Brain microvascular endothelial cell (primary cell): ENCODE data around the gene MFAP4.

ENCODE experiments used
- DNase-seq: peaks from one replicate; pipeline ENCODE4 v3.0.0-alpha.2; 2020
- H3K27ac ChIP-seq: fragments of 250-450 bp; sonication (Bioruptor Pico); 2 replicates; pipeline ENCODE4 v1.5.1; 2020; ENCODE audit warnings: mild to moderate bottlenecking, moderate library complexity
- H3K27me3 ChIP-seq: fragments of 250-450 bp; sonication (Bioruptor Pico); replicated peaks from 2 replicates; pipeline ENCODE4 v1.5.1; 2020; ENCODE audit warnings: mild to moderate bottlenecking
- H3K36me3 ChIP-seq: fragments of 250-450 bp; sonication (Bioruptor Pico); replicated peaks from 2 replicates; pipeline ENCODE4 v1.5.1; 2020; ENCODE audit warnings: mild to moderate bottlenecking
- H3K4me3 ChIP-seq: 2 replicates; pipeline ENCODE4 v1.5.1; 2011; ENCODE audit warnings: low read depth, mild to moderate bottlenecking, control low read depth, low read length, moderate library complexity
- CTCF ChIP-seq: IDR thresholded peaks from 2 replicates; pipeline ENCODE4 v1.5.1; 2011; ENCODE audit warnings: low read depth, mild to moderate bottlenecking, moderate library complexity, low read length, control low read depth, inconsistent platforms; ENCODE audit errors: missing control alignments
- in situ Hi-C: cut with HindIII; loops from 2 replicates; pipeline ENCODE4 v1.10.0; 2017; ENCODE audit warnings: low sequenced_read_pairs, low pct_ligation_motif_present

MFAP4 gene

DNA sequence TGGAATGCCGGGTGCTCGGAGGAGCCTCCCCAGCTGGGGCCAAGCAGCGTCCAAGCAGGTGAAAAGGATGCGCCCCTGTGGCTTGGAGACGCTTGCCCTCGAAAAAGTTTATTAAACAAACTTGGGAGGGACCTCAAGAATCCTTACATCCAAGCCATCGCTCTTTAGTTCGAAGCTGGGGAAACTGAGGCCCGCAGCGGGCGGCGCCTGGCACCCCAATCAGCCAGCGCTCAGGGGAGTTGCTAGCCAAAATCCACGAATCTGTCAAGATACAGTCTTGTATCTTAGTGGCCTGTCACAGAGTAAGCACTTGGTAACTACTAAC, 23.9 kb downstream of the MFAP4 start:
- DNase-seq: no peak
- in situ Hi-C loops: loop anchor here (10.0 kb wide), 1 partner anchor 402 kb away; no protein-coding TSS in a partner anchor
- Histone ChIP-seq H3K27ac (no peak overlapping the region), H3K4me3 (peak overlapping the region; percentile 73), H3K27me3 (no peaks in the 10 kb centered on the region), H3K36me3 (no peaks in the 10 kb centered on the region)
- TF ChIP-seq CTCF: no peak

DNA sequence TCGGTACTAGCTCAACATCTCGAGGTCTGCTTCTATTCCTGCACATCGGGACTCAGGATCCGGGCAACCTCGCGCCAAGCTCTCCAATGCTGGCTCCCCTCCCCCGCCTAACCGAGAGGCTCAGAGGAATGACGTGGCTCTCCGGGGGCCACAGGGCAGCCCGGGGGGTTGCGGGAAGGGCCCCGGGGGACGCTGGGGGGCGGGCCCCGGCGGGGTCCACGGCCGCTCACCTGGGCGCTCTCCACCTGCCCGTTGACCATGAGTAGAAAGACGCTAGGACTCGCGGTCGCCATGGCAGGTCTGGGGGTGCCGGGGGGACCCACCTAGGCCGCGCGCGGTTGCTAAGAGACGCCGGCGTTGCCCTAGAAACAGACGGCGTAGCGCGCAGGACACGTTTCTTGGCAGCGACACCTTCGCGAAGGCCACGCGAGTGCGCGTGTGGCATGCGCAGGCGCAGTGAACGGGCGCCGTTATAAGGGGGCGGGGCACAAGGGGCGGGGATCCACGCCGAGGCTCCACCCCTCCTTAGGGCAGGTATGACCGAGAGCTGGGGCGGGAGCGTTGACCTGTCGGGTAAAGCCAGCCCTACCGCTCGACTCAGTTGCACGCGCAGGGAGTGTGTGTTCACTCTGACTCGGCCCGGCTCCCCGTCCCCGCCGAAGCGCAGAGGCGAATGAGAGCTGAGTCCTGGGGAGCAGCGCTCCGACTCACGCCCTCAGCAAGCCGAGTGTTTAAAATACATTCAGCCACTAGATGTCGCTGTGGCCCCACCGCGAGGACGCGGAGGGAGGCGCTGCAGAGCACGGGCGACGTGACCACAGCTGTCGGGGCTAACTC, 24.5 kb downstream of the MFAP4 start, which contains the start of gene B9D1:
TSS of gene B9D1 (minus strand) at position 447 of the 837 bp plus-strand sequence. CDS start at position 293, 154 bp downstream.
- Histone ChIP-seq H3K27me3 (no peaks in the 10 kb centered on the region), H3K27ac (peak within 1 kb of the TSS; percentile 85)
- in situ Hi-C loops: loop anchor here (10.0 kb wide), 1 partner anchor 402 kb away; no protein-coding TSS in a partner anchor

GRCh38 chr17:19361944-19362276, 25.1 kb downstream of the MFAP4 start:
- DNase-seq: no peak

More for the DNA sequence above, 24.5 kb downstream of the MFAP4 start, which contains the start of gene B9D1:
- TF ChIP-seq CTCF: peak; percentile 89
- Histone ChIP-seq H3K36me3 (peaks cover 2% of the 10 kb centered on the region), H3K4me3 (peak within 1 kb of the TSS; percentile 73)
- DNase-seq: peak; percentile 81

GRCh38 chr17:19361326-19361725, 25.7 kb downstream of the MFAP4 start:
- H3K4me3 ChIP-seq: no peak overlapping the region
- in situ Hi-C loops: loop anchor here (10.0 kb wide), 1 partner anchor 403 kb away; no protein-coding TSS in a partner anchor
- H3K27ac ChIP-seq: no peak overlapping the region
- peaks cover 3% of the 10 kb centered on the region for H3K36me3 ChIP-seq
- TF ChIP-seq CTCF: no peak
- no peak for DNase-seq
- H3K27me3 ChIP-seq: no peaks in the 10 kb centered on the region

More at GRCh38 chr17:19361944-19362276, 25.1 kb downstream of the MFAP4 start:
- in situ Hi-C loops: loop anchor here (10.0 kb wide), 1 partner anchor 403 kb away; no protein-coding TSS in a partner anchor
- TF ChIP-seq CTCF: no peak
- H3K36me3 ChIP-seq: peaks cover 3% of the 10 kb centered on the region
- no peaks in the 10 kb centered on the region for H3K27me3 ChIP-seq
- H3K27ac ChIP-seq: peak overlapping the region; percentile 85
- peak overlapping the region; percentile 73 for H3K4me3 ChIP-seq

GRCh38 chr17:19360772-19361171, 26.2 kb downstream of the MFAP4 start:
- no peak overlapping the region for H3K27ac ChIP-seq
- no peak for TF ChIP-seq CTCF
- no peak overlapping the region for H3K4me3 ChIP-seq
- peaks cover 3% of the 10 kb centered on the region for H3K36me3 ChIP-seq
- DNase-seq: no peak
- no peaks in the 10 kb centered on the region for H3K27me3 ChIP-seq
- in situ Hi-C loops: loop anchor here (10.0 kb wide), 1 partner anchor 404 kb away; no protein-coding TSS in a partner anchor
